Transverse colon (tissue), 4 donors: ENCODE measurements around the gene JAG1. TPM values are rescaled to one million over a fixed set of nuclear protein-coding genes. Genes with fewer than 3 reads are reported as not detected.
A peak's percentile ranks its signal among the peaks of the same experiment; 100 is the strongest.

Experiments used
- DNase-seq: peaks from one replicate; pipeline ENCODE4 v3.0.0-alpha.2; 2019
- H3K27ac ChIP-seq, 4 donors: fragments of 200-600 bp; sonication (generic); 2 replicates each; pipeline ENCODE4 v1.5.1; 2016 to 2018; ENCODE audit warnings: inconsistent platforms in 4 of 4
- H3K27me3 ChIP-seq: fragments of 200-600 bp; sonication (generic); 2 replicates; pipeline ENCODE4 v1.5.1; 2017; ENCODE audit warnings: inconsistent platforms
- H3K36me3 ChIP-seq, 4 donors: fragments of 200-600 bp; sonication (generic); 2 replicates each; pipeline ENCODE4 v1.5.1; 2017 to 2019; ENCODE audit warnings: inconsistent platforms in 4 of 4
- H3K4me1 ChIP-seq, 4 donors: fragments of 200-600 bp; sonication (generic); 2 replicates each; pipeline ENCODE4 v1.5.1; 2017 to 2020; ENCODE audit warnings: inconsistent platforms in 4 of 4
- H3K4me3 ChIP-seq, 4 donors: fragments of 200-600 bp; sonication (generic); 1 replicate in 1 of 4; 2 replicates in 3 of 4; pipeline versions ENCODE4 v1.5.1 to v1.6.1; 2017 to 2019; ENCODE audit warnings: inconsistent platforms in 4 of 4
- H3K9me3 ChIP-seq, 2 donors: fragments of 200-600 bp; sonication (generic); 2 replicates each; pipeline ENCODE4 v1.5.1; 2017 to 2019; ENCODE audit warnings: inconsistent platforms in 2 of 2
- EP300 ChIP-seq: sonication (generic); formaldehyde crosslinking; IDR thresholded peaks from one replicate; pipeline ENCODE4 v1.6.1; 2017; ENCODE audit warnings: antibody characterized with exemption, low read depth
- POLR2A ChIP-seq: fragments of 450-650 bp; IDR thresholded peaks from one replicate; pipeline ENCODE4 v1.6.1; 2016; ENCODE audit warnings: antibody characterized with exemption, mild to moderate bottlenecking, moderate library complexity
- POLR2AphosphoS5 ChIP-seq, 3 donors: sonication (generic); formaldehyde crosslinking; IDR thresholded peaks; one replicate each; pipeline ENCODE4 v1.6.1; 2016; ENCODE audit warnings: antibody characterized with exemption in 3 of 3
- WGBS, 2 donors: methylation state at CpG; one replicate each; pipeline ENCODE4 v1.1.5; 2018; ENCODE audit warnings: low coverage in 1 of 2; 5-methylcytosine and 5-hydroxymethylcytosine counted together
- in situ Hi-C, 4 donors: fragments of 200-750 bp; cut with MboI; loops; one replicate each; pipeline versions ENCODE4 v1.15.0 to v1.15.1; 2017; ENCODE audit warnings: low sequenced_read_pairs in 3 of 4, low pct_ligation_motif_present in 1 of 4, low pct_unique_long_range_greater_than_20kb in 1 of 4
- intact Hi-C: fragments of 100-400 bp; cut with DNase I; formaldehyde crosslinking; loops from one replicate; pipeline ENCODE4 v1.15.1; 2023; ENCODE audit warnings: low total_unique reads
- total RNA-seq, 4 donors: library from RNA; depleted of rRNA; stranded (reverse); fragments of >200 nt; gene quantifications; one replicate each; pipeline ENCODE4 v1.1.0, GENCODE V29; 2016
- TF ChIP-seq, protein P1 (sequence below), 5 experiments: fragments of 200-600 bp in 3 of 5; fragments of 450-650 bp in 2 of 5; sonication (generic) in 3 of 5; IDR thresholded peaks; 1 replicate in 2 of 5; 2 replicates in 3 of 5; pipeline ENCODE4 v1.5.1; 2016 to 2017; ENCODE audit warnings: antibody characterized with exemption in 5 of 5, inconsistent platforms in 3 of 5, mild to moderate bottlenecking in 2 of 5, moderate library complexity in 1 of 5

Gene JAG1
- total RNA-seq, 4 donors from 2014 or later: 75.0 to 117 (median 109) TPM

DNA sequence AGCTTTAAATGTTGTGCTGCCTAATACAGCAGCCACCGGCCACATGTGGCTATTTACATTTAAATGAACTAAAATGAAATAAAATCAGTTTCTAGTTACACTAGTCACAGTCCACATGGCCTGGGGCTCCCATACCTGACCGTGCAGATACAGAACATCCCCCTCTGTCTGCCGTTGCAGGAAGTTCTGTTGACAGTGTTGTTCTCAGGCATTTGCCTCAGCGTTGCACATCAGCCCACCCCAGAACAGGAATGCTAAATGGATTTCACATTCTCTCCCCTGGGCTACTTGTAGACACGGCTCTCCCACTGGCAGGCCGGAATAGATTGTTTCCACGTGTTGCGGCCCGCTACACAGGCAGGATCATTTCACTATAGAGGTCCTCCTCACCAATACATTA, 26.3 kb downstream of the JAG1 start:
- in situ Hi-C loops (no loop called here), intact Hi-C loops (no loop called here)
- peak; percentile 7 for DNase-seq
- H3K27me3 ChIP-seq: no peaks in the 10 kb centered on the region
- no peaks in the 10 kb centered on the region for H3K9me3 ChIP-seq
- no peak overlapping the region for H3K4me3 ChIP-seq
- no peak for TF ChIP-seq POLR2A
- no peak for TF ChIP-seq EP300
- no peak for TF ChIP-seq POLR2AphosphoS5 (IDR thresholded peaks at IDR 0.05)
- TF ChIP-seq, protein P1, sequence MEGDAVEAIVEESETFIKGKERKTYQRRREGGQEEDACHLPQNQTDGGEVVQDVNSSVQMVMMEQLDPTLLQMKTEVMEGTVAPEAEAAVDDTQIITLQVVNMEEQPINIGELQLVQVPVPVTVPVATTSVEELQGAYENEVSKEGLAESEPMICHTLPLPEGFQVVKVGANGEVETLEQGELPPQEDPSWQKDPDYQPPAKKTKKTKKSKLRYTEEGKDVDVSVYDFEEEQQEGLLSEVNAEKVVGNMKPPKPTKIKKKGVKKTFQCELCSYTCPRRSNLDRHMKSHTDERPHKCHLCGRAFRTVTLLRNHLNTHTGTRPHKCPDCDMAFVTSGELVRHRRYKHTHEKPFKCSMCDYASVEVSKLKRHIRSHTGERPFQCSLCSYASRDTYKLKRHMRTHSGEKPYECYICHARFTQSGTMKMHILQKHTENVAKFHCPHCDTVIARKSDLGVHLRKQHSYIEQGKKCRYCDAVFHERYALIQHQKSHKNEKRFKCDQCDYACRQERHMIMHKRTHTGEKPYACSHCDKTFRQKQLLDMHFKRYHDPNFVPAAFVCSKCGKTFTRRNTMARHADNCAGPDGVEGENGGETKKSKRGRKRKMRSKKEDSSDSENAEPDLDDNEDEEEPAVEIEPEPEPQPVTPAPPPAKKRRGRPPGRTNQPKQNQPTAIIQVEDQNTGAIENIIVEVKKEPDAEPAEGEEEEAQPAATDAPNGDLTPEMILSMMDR (IDR thresholded peaks at IDR 0.05): no peak
- H3K4me1 ChIP-seq: peaks cover 0 to 17% (median under 1%) of the 10 kb centered on the region in 4 donors
- no peak overlapping the region for H3K27ac ChIP-seq
- WGBS, 2 donors: 82 to 100% methylated on average over 3 to 9 of the region's 9 CpGs
- H3K36me3 ChIP-seq: peaks cover 0 to 80% (median 36%) of the 10 kb centered on the region in 4 donors

- WGBS, 2 donors: 88 to 90% methylated on average over 2 to 9 of the region's 9 CpGs
- H3K9me3 ChIP-seq: no peaks in the 10 kb centered on the region
- intact Hi-C loops (no loop called here), in situ Hi-C loops (no loop called here)
- H3K4me1 ChIP-seq: peaks cover 0 to 12% (median 0%) of the 10 kb centered on the region in 4 donors
- H3K27me3 ChIP-seq: no peaks in the 10 kb centered on the region
- no peak for TF ChIP-seq POLR2A
- TF ChIP-seq EP300: no peak
- peak; percentile 6 for DNase-seq
- no peak overlapping the region for H3K27ac ChIP-seq
- peaks cover 0 to 85% (median 37%) of the 10 kb centered on the region in 4 donors for H3K36me3 ChIP-seq
- H3K4me3 ChIP-seq: no peak overlapping the region
These were observed 26.8 kb downstream of the JAG1 start for GRCh38 chr20:10646886-10647420.

DNA sequence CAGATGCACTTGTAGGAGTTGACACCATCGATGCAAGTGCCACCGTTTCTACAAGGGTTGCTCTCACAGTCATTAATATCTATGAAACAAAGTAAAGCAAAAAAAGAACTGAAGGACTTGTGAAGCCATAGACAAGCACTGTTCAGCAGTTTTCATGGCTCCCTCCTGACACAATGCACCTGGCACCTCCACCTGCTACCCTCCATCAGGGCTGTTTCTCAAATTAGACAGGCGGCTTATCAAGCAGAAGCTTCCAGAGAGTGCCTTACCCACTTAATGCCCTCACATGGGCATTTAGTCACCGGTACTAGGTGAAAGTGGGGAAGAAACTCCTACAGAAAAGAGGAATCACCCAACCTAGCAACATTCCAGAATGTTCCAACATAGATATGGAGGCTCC, 27.8 kb downstream of the JAG1 start:
- 80 to 96% methylated on average over 2 to 4 of the region's 4 CpGs for WGBS, 2 donors
- Histone ChIP-seq H3K36me3 (peaks cover 0 to 94% (median 38%) of the 10 kb centered on the region in 4 donors), H3K4me1 (peaks cover 0 to 2% (median 0%) of the 10 kb centered on the region in 4 donors), H3K27ac (no peak overlapping the region), H3K27me3 (no peaks in the 10 kb centered on the region), H3K9me3 (no peaks in the 10 kb centered on the region), H3K4me3 (no peak overlapping the region)
- intact Hi-C loops (no loop called here), in situ Hi-C loops (no loop called here)
- no peak for TF ChIP-seq POLR2AphosphoS5 (IDR thresholded peaks at IDR 0.05)
- TF ChIP-seq, protein P1 (IDR thresholded peaks at IDR 0.05): no peak
- TF ChIP-seq POLR2A: no peak
- TF ChIP-seq EP300: no peak
- DNase-seq: peak; percentile 1

- 95 to 100% methylated on average over 2 to 10 of the region's 10 CpGs for WGBS, 2 donors
- intact Hi-C loops (no loop called here), in situ Hi-C loops (no loop called here)
- H3K4me3 ChIP-seq: no peak overlapping the region
- TF ChIP-seq POLR2AphosphoS5 (IDR thresholded peaks at IDR 0.05): no peak
- TF ChIP-seq, protein P1 (IDR thresholded peaks at IDR 0.05): no peak
- TF ChIP-seq POLR2A: no peak
- no peak for TF ChIP-seq EP300
- no peaks in the 10 kb centered on the region for H3K9me3 ChIP-seq
- H3K27ac ChIP-seq: no peak overlapping the region
- no peaks in the 10 kb centered on the region for H3K27me3 ChIP-seq
- peak; percentile 5 for DNase-seq
- no peaks in the 10 kb centered on the region for H3K4me1 ChIP-seq
- peaks cover 0 to 93% (median 37%) of the 10 kb centered on the region in 4 donors for H3K36me3 ChIP-seq
These were observed 28.6 kb downstream of the JAG1 start for GRCh38 chr20:10645205-10645570.
